Measurements from ENCODE around the gene PARD3. TPM values are rescaled to one million over a fixed set of nuclear protein-coding genes. Genes with fewer than 3 reads are reported as not detected.
"Not testable (repeated sequence)": the region's sequence is repeated elsewhere in the genome, so short reads cannot be mapped to it uniquely, and the experiment has no call there.

Gene PARD3
- total RNA-seq, 1 experiment from 2014 or later: 61.9 TPM

DNA sequence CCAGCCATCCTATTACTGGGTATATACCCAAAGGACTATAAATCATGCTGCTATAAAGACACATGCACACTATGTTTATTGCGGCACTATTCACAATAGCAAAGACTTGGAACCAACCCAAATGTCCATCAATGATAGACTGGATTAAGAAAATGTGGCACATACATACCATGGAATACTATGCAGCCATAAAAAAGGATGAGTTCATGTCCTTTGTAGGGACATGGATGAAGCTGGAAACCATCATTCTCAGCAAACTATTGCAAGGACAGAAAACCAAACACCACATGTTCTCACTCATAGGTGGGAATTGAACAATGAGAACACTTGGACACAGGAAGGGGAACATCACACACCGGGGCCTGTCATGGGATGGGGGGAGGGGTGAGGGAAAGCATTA is 546.7 kb downstream of the PARD3 start:
- DNase-seq (ENCODE audit: low spot score); in situ Hi-C loops (cut with HindIII; ENCODE audit: low sequenced_read_pairs): not testable (repeated sequence)

DNA sequence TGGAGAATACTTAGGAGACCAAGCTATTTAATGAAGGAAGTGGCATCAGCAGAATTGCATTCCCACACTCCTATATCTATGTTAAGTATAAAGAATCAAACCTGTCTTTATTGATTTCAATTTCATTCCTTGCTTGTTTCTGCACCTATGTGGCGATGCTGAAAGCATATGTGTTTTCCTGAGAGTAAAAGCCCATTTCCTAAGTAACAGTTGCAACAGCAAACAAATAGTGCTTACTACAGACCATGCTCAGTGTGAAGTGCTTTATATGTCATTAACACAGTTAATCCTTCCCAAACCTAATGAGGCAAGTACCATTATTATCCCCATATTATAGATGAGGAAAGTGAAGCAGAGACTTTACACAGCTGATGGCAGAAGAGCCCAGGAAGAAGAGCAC is 552.1 kb downstream of the PARD3 start:
- DNase-seq (ENCODE audit: low spot score): no peak
- in situ Hi-C loops (cut with HindIII; ENCODE audit: low sequenced_read_pairs): no loop called here

DNA sequence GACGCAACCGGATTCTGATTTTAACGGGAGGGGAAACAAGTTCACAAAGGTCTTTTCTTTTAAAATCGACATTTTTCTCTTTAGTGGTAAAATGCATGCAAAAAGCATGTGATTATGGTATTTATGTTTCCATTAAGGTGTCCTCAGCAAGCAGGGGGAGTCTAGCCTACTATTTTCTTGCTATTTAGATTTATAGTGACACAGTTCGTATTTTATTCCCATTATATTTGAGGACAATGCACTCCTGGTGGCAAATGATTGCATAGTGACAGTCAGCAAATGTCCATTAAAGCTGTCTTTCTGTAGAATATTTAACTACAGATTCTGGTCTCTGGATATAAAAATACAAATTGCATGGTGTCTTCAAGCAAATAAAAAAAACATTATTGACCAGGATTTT is 554.2 kb downstream of the PARD3 start:
- in situ Hi-C loops (cut with HindIII; ENCODE audit: low sequenced_read_pairs): no loop called here
- no peak for DNase-seq (ENCODE audit: low spot score)

DNA sequence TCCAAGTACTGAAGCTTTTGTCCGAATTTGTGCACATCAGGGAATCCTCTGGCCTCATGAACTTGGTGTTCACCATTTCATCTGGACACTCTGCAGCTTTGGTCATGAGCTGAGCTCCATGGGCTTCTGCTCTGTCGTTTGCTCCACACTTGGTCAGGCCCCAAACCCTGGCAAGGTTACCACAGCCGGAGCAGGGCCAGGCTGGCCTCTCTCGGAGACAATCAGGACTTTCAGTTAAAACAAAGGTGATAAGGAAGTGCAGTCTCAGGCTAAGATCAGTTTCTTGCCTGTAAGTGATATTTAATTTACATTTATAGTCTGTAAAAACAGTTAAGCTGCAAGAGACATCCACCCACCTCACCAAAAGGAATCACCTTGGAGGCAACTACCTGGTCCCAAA is 558.9 kb downstream of the PARD3 start:
- no peak for DNase-seq (ENCODE audit: low spot score)
- in situ Hi-C loops (cut with HindIII; ENCODE audit: low sequenced_read_pairs): no loop called here

DNA sequence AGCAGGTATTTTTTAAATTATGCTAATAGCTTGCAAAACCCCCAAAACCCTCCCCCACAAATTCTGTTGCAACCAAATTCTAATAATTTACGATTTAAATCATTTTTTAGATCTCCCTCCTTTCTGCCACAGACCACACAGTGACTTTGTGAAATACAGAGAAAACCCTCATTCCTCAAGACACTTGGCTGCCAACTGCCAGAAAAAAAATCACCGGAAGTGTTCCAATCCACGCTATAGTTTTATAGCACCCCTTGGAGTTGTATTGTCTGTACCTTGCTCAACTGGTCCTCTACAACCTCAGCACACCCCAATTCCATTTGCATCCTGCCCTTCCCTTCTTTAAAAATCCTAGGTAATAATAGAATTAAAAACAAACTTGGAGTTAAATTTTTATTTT is 560.1 kb downstream of the PARD3 start:
- in situ Hi-C loops (cut with HindIII; ENCODE audit: low sequenced_read_pairs): no loop called here
- DNase-seq (ENCODE audit: low spot score): no peak

DNA sequence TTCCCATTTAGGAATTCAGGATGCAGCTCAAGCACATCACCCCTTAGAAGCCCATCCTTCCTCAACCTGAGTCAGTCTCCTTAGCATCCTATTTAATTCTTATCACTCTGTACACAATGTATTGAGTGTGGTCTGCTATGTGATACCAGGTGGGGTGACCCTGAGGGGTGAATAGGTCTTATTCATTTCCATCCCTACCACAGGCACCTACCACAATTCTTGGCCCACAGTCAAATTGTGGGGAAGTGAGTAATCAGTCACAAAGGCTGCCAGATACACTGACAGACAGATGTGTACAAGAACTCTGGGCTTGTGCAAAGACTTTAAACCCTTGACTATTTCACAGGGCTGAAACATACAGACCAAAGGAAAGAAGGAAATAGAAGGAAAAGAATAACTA is 560.5 kb downstream of the PARD3 start:
- in situ Hi-C loops (cut with HindIII; ENCODE audit: low sequenced_read_pairs): no loop called here

DNA sequence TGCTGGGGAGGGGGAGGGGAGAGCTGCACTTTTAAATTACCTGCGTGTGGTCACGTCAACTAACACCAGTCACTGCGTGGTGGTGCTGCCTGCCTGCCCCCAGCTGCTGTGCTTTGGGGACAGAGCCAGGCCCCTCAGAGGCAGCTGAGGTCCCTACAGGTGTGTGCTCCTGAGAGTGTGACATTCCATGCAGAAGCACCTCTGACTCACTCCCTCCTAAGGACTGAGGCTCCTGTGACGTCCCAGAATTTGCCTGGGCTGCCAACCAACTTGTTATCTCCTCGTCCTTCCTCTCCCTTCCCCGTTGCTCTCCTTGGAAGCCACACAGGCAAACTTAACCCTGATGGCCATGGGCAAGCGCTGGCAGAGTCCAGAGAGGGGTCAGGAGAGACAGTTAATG is 563.0 kb downstream of the PARD3 start:
- DNase-seq (ENCODE audit: low spot score): no peak
- in situ Hi-C loops (cut with HindIII; ENCODE audit: low sequenced_read_pairs): no loop called here

More for the DNA sequence above, 560.5 kb downstream of the PARD3 start:
- DNase-seq (ENCODE audit: low spot score): no peak

DNA sequence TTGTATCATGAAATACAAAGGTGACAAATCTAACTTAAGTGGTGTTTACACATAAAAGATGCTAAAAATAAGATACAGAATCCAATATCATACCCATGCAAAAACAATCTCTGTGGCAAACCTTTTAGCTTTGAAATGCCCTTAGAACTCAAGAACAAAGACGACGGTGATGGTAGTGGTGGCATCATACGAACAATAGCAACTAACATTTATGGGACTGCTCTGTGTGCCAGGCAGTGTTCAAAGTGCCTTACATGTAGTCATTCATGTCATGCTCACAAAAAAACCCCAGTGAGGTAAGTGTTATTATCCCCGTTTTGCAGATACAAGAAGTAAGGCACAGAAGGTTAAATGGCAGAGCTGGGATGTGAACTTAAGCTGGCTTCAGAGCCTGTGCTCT is 563.9 kb downstream of the PARD3 start:
- in situ Hi-C loops (cut with HindIII; ENCODE audit: low sequenced_read_pairs): no loop called here
- no peak for DNase-seq (ENCODE audit: low spot score)

DNA sequence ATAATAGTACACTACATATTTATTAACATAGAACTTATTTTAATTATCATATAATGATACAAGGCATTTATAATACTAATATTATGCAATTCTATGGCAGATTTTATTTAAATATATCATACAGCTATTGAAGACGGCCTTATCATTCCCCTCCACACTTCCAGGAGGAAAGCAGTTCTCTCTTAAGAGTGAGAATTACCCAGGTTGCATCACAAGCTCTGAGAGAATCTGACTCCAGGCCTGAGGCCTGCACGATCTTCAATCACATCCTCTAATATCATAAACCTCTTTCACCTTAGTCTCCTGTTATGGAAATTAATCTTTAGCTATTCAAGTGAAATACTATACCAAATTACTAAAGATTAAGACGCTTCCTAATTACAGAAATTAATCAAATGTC is 564.4 kb downstream of the PARD3 start:
- DNase-seq (ENCODE audit: low spot score): no peak
- in situ Hi-C loops (cut with HindIII; ENCODE audit: low sequenced_read_pairs): no loop called here

DNA sequence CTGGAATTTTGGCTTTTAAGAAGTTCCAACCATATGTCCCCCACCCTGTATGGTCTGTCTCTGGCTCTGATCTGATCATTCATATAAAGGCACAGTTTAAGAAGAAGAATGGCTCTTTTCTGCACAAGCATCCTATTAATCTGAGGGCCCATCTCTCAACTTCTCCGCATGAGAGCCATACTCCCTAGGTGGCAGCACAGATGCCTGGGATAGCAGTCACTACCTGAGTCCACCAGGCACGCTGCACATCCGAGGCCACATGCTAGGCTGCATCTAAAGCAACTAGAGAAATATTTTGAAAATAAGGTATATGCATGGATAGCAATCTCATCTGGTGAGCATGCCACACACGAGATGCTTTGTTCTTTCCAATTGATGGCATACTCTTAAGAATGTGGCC is 565.5 kb downstream of the PARD3 start:
- DNase-seq (ENCODE audit: low spot score): no peak
- in situ Hi-C loops (cut with HindIII; ENCODE audit: low sequenced_read_pairs): no loop called here

DNA sequence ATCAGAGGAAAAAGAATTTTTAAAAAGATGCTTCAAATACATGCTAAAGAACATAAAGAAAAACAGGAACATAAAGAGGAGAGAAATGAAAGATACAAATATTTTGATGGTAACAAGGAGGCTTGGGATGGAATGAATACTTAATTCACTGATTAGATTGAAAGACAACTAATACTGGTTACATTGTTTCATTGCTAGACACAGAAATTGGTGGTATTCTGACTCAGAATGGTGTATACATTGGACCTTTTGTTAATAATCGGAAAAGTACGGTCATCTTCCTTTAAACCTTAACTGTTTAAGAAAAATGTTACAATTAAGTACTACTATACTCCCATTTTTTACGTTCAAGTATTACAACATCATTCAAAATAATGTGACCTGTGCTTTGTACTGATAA is 567.5 kb downstream of the PARD3 start:
- in situ Hi-C loops (cut with HindIII; ENCODE audit: low sequenced_read_pairs): no loop called here

DNA sequence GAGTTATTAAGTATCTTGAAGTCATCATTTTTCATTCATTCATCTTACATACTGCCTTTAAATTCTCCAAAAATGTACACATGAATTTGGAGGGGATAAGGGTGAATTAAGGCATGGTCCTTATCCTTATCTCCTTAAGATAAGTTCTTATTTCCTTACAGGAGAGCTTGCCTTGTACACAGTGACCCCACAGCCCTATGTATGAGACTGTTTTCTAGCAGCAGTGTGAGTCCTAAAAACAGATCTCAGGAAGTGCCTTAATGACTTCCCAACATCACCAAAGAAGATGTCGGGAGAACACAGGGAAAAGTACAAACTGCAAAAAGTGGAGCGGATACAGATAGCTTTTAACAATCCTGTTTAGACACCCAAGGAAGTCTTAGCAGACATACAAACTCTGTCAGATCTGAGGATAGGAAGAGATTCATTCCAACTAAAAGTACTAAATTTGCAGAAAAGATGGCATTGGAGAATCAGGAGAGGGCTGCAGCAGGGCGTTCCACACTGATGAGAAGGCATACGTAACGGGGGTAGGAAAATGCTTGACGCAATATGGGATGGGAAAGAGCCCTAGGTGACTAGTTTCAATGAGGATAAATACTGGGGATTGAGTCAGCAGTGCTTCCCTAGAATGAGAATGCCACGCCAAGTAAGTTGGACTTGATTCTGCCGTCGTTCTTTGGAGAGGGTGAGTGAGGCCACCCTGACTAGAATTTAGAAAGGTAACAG is 570.2 kb downstream of the PARD3 start:
- in situ Hi-C loops (cut with HindIII; ENCODE audit: low sequenced_read_pairs): no loop called here

More for the DNA sequence above, 567.5 kb downstream of the PARD3 start:
- no peak for DNase-seq (ENCODE audit: low spot score)

DNA sequence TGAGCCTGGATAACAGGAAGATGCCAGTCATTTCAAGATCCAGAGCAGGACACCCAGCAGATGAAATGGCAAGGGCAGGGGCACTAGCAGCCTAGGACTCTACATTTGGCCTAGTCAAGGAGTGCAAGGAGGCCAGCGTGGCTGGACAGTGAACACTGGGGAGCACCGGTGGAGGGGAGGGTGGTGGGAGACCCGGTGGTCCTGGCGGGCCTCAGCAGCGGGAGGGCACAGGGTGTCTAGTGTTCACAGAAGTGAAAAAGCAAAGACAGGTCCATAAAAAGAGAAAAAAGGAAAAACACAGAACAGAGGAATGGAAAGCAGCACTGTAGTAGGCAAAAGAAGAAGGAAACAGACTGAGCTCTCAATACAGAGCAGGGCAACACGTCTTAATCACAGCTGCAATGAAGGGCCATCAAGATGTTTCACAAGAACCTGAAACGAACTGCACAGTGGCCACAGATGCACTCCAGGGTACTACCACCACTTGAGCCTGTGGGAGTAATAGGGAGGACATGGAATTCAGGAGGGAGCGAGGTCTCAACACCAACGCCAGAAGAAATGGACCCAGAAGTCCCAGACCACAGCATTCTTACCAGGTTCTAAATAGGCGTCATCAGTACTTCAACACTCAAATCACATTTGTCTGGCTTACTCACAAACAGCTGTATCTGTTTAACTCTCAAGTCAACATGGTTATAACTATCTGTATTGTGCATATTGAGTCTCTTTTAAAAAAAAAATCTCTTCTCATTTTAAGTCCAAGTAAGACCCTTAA is 573.7 kb downstream of the PARD3 start:
- no peak for DNase-seq (ENCODE audit: low spot score)
- in situ Hi-C loops (cut with HindIII; ENCODE audit: low sequenced_read_pairs): no loop called here

More for the DNA sequence above, 570.2 kb downstream of the PARD3 start:
- no peak for DNase-seq (ENCODE audit: low spot score)

DNA sequence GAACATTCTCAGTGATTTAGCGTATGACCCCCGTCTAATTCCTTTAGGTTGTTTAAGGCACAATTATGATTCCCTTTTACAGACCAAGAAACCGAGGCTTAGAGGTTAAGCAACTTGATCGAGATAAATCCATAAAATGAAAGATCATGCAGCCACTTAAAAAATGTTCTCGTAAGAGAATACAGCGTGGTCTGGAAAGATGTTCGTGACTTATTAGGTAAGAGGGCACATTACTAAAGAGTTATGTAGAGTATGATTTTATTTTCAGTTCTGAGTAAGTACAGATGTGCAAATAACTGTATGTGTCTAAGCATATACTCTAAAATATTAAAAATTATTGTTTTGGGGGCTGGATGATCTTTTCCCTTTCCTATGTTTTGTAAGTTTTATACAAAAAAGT is 575.1 kb downstream of the PARD3 start:
- in situ Hi-C loops (cut with HindIII; ENCODE audit: low sequenced_read_pairs): no loop called here
- no peak for DNase-seq (ENCODE audit: low spot score)

DNA sequence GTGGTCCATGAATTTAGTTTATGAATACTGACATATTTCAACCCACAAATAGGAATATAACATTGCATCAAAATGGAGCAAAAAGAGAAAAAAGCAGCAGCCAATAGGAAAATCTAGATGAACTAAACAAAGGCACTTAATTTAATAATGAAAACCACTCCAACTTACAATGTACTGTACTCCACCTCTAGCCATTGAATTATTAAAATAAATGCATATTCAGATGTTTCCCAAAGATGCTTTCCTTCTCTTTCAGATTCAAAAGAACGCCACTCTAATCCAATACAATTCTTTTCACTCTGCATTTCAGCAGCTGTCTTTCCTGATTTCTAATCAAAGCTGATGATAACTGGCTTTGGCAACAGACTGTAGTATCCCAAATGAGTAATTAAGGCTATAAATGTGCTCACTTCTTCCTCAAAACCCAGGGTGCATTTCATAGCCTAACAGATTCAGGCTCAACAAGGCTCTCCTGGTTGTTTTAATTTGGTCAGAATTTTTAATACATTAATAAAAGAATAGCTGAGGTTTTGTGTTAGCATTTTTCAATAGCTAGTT is 577.1 kb downstream of the PARD3 start:
- in situ Hi-C loops (cut with HindIII; ENCODE audit: low sequenced_read_pairs): no loop called here
- no peak for DNase-seq (ENCODE audit: low spot score)

DNA sequence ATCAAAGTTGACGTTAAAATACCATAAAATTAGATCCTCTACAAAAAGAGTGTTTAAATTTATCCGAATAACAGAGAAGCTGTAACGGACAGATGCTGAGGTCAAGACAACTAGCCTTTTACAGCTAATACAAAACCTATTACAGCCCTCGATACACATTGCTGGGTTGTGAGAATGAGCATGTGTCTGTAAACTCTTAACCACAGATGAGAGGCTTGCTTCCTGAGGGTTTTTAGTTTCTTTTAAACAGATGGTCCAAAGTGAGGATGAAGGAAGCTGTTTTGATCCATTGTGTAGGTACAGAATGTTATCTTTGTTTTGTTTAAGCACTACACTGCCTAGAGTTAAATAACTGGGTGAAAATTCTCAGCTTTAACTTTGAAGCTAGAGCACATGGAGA is 578.2 kb downstream of the PARD3 start:
- in situ Hi-C loops (cut with HindIII; ENCODE audit: low sequenced_read_pairs): no loop called here
- no peak for DNase-seq (ENCODE audit: low spot score)

DNA sequence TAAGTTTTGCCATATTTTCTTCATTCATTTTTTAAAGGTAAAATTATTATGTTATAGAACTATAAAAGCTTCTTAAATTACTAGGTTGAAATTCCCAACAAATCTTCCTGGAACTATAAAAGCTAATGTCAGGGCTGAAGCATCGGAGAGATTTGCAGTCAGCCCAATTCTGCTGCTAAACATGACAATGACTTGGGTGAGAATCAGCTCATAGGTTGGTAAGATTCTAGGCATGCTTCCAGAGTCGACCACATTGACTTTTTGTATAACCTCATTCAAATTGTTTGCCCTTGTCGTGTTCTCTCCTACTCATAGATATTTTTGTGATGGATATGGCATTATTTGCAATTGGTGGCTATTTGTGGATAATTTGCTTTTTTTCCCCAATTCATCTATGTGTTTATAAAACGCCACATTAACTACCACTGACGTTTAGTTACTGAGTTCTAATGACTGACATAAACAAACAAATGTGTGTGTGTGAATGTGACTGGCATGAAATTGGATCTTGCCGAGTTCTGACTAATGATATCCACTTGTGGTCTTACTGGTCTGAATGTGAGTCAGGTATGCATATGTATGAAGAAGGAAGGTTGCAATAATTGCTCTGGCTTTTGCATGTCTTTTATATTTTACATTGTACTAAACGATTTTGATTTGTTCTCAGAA is 579.8 kb downstream of the PARD3 start:
- in situ Hi-C loops (cut with HindIII; ENCODE audit: low sequenced_read_pairs): no loop called here
- DNase-seq (ENCODE audit: low spot score): no peak

DNA sequence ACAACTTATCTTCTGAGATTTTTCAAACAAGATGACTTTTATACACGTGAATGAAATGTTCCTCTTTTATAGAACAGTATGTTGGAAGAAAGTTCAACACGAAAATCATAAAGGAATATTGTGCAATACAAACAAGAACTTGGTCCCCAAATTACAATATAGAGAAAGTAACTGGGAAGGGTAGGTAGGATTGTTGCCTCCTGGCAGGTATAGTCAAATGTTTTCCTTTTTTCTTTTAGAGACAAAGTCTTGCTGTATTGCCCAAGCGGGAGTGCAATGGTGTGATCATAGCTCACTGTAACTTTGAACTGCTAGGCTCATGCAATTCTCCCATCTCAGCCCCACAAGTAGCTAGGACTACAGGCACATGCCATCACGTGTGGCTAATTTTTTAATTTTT is 582.6 kb downstream of the PARD3 start:
- in situ Hi-C loops (cut with HindIII; ENCODE audit: low sequenced_read_pairs): no loop called here
- DNase-seq (ENCODE audit: low spot score): no peak

DNA sequence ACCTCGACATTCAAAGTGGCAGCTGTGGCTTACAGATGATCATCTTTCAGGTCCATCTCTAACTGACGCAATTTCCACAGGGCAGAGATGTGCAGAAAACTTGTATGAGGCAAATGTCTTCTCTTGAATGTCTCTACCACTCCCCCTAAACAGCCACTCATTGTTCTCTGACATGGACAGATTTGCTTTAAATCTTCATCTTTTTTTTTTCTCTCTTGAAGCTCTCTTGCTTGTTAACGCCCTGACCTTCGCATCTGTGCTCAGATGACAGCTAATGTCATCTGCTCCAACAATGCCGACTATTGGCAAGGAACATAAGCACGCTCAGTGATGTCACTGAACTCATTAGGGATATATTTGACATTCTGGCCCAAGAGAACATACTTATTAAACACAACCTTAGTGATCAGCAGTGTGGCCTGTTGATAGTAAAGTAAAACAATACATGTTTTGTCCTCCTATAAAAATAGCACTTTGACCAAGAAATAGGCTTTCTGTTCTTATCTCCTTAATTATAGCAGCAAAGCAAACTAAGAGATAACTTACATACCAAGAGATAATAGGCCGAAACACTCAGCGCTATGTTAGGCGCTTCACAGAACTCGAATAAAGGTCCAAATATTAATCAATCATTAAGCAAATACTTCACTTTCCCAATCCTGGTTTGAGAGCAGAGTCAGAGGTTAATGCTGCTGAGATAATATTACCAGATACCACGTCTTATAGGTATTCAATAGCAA is 583.5 kb downstream of the PARD3 start:
- no peak for DNase-seq (ENCODE audit: low spot score)
- in situ Hi-C loops (cut with HindIII; ENCODE audit: low sequenced_read_pairs): no loop called here

Measured in G401 (cell line).